ENCODE data around the gene ANKRD34A.

- TF ChIP-seq CTCF (IDR thresholded peaks at IDR 0.05): no peak
- TF ChIP-seq POLR2A (IDR thresholded peaks at IDR 0.05): no peak
Measured at GRCh38 chr1:145985129-145985501, 20.7 kb upstream of the ANKRD34A start.

All from breast epithelium (tissue), 3 donors.